K562 (cell line): ENCODE results near the gene SLC12A9. TPM values are rescaled to one million over a fixed set of nuclear protein-coding genes. Genes with fewer than 3 reads are reported as not detected.

Experiments
- ARID4B ChIP-seq: sonication (generic); formaldehyde crosslinking; IDR thresholded peaks from 2 replicates; pipeline ENCODE4 v1.8.0; 2022; ENCODE audit warnings: mild to moderate bottlenecking, missing genetic modification reagents
- ATF3 ChIP-seq, 2 experiments: fragments of 450-650 bp in 1 of 2; sonication (generic) in 1 of 2; formaldehyde crosslinking in 1 of 2; IDR thresholded peaks in 1 of 2; conservative IDR thresholded peaks in 1 of 2; 2 replicates each; pipeline versions ENCODE4 v1.6.1 to v1.8.1; 2016 to 2023; ENCODE audit warnings: mild to moderate bottlenecking in 2 of 2, moderate library complexity in 2 of 2, inconsistent platforms in 1 of 2, missing genetic modification reagents in 1 of 2
- CBFB ChIP-seq: sonication (generic); formaldehyde crosslinking; IDR thresholded peaks from 2 replicates; pipeline ENCODE4 v1.4.0; 2020; ENCODE audit warnings: mild to moderate bottlenecking, missing genetic modification reagents
- FOXA3 ChIP-seq, 2 experiments: fragments of 450-650 bp in 1 of 2; sonication (generic) in 1 of 2; formaldehyde crosslinking; IDR thresholded peaks in 1 of 2; conservative IDR thresholded peaks in 1 of 2; 2 replicates each; pipeline versions ENCODE4 v1.4.0 to v1.8.0; 2020 to 2022; ENCODE audit warnings: mild to moderate bottlenecking in 2 of 2, missing genetic modification reagents in 1 of 2
- FOXJ2 ChIP-seq: fragments of 200-800 bp; sonication (Bioruptor generic); IDR thresholded peaks from 2 replicates; pipeline ENCODE4 v1.6.1; 2016; ENCODE audit warnings: missing genetic modification characterization, missing compliant biosample characterization
- MAX ChIP-seq: sonication (generic); formaldehyde crosslinking; IDR thresholded peaks from 2 replicates; pipeline ENCODE4 v1.9.0; 2022; ENCODE audit warnings: mild to moderate bottlenecking, missing genetic modification reagents
- NR1H2 ChIP-seq: sonication (generic); formaldehyde crosslinking; IDR thresholded peaks from 2 replicates; pipeline ENCODE4 v1.4.0; 2020; ENCODE audit warnings: mild to moderate bottlenecking, missing genetic modification reagents
- NR2F6 ChIP-seq: fragments of 450-650 bp; formaldehyde crosslinking; IDR thresholded peaks from 2 replicates; pipeline ENCODE4 v1.4.0; 2020; ENCODE audit warnings: mild to moderate bottlenecking
- PHF8 ChIP-seq: fragments of 200-600 bp; sonication (generic); IDR thresholded peaks from 2 replicates; pipeline ENCODE4 v1.6.1; 2012; ENCODE audit warnings: mixed run types, mild to moderate bottlenecking, inconsistent platforms, low read length, moderate library complexity, borderline replicate concordance
- PHTF2 ChIP-seq: fragments of 250-450 bp; sonication (Bioruptor Pico); IDR thresholded peaks from 2 replicates; pipeline ENCODE4 v1.5.0; 2021; ENCODE audit warnings: mild to moderate bottlenecking
- YY1 ChIP-seq, 3 experiments: IDR thresholded peaks; 2 replicates each; pipeline ENCODE4 v1.6.1; 2011; ENCODE audit warnings: low read length in 2 of 3, mild to moderate bottlenecking in 2 of 3, moderate library complexity in 2 of 3, borderline replicate concordance in 1 of 3, control low read depth in 1 of 3, low read depth in 1 of 3; ENCODE audit not compliant: insufficient read depth in 3 of 3, insufficient replicate concordance in 2 of 3, control insufficient read depth in 1 of 3, insufficient read length in 1 of 3; ENCODE audit errors: extremely low read depth in 1 of 3
- ZNF280B ChIP-seq: fragments of 250-450 bp; sonication (Bioruptor Pico); IDR thresholded peaks from 2 replicates; pipeline ENCODE4 v1.5.1; 2021; ENCODE audit warnings: mild to moderate bottlenecking
- ZNF445 ChIP-seq: fragments of 250-450 bp; sonication (Bioruptor Pico); IDR thresholded peaks from 2 replicates; pipeline ENCODE4 v1.4.0; 2020; ENCODE audit warnings: low read depth, mild to moderate bottlenecking, moderate library complexity
- polyA plus RNA-seq, 8 experiments: library from polyadenylated mRNA; depleted of rRNA in 4 of 8; stranded (reverse) in 5 of 8; unstranded in 3 of 8; fragments of >200 nt; fragmentation: Nextera tagmentation in 2 of 8; fragmentation: Illumina TruSeq in 1 of 8; extraction: Ambion mirVana in 2 of 8; extraction: Trizol in 1 of 8; gene quantifications; 2 replicates each; pipeline versions ENCODE4 v1.2.1 to v1.2.3, GENCODE V29; 2011 to 2014; ENCODE audit warnings: inconsistent platforms in 1 of 8, missing spikeins in 1 of 8
- total RNA-seq, 7 experiments: library from RNA; depleted of rRNA in 6 of 7; stranded (reverse); fragments of >200 nt in 6 of 7; fragmentation: Illumina TruSeq in 2 of 7; extraction: Trizol in 2 of 7; gene quantifications; 2 replicates each; pipeline versions ENCODE4 v1.2.1 to v1.2.3, GENCODE V29; 2011 to 2021; ENCODE audit warnings: low replicate concordance in 1 of 7

SLC12A9 gene
- total and polyA plus RNA-seq, 9 of the 15 experiments (the other 6 are each of a cell fraction or from before 2014, with no cell fraction given), result 0.06 to 20.2 (median 10.7) TPM

- TF ChIP-seq PHF8 (peak; percentile 65; the same call in 1 of the 2 replicates), MAX (CRISPR knock-in tag) (peak; percentile 90), NR1H2 (CRISPR knock-in tag) (no peak), YY1 (IDR thresholded peaks at IDR 0.05; ENCODE audit: borderline replicate concordance in 1 of 3, control insufficient read depth in 1 of 3, extremely low read depth in 1 of 3, insufficient read depth in 3 of 3, insufficient read length in 1 of 3, insufficient replicate concordance in 2 of 3, low read depth in 1 of 3, low read length in 2 of 3) (peak; percentile 97 to 99 (median 99)), ARID4B (CRISPR knock-in tag) (no peak), FOXA3 (CRISPR knock-in tag; conservative IDR thresholded peaks at IDR 0.05 in 1 of 2, IDR thresholded peaks at IDR 0.05 in 1 of 2) (no peak), NR2F6 (CRISPR knock-in tag) (no peak), ZNF280B (no peak), CBFB (CRISPR knock-in tag) (peak; percentile 96), ZNF445 (0 out of 2 replicates have a peak, but pooled peaks have one; percentile 66), ATF3 (IDR thresholded peaks at IDR 0.05) (peak; percentile 85), ATF3 (CRISPR knock-in tag; conservative IDR thresholded peaks at IDR 0.05) (0 out of 2 replicates have a peak, but pooled peaks have one; percentile 28), PHTF2 (no peak), FOXJ2 (0 out of 2 replicates have a peak, but pooled peaks have one; percentile 2)
These were observed 15.2 kb upstream of the SLC12A9 start (continued) for GRCh38 chr7:100837099-100837836.
